Measurements from ENCODE around the gene CHD5.

The CHD5 gene

GRCh38 chr1:6207921-6208320, 27.8 kb upstream of the CHD5 start:
- TF ChIP-seq OSR1 (CRISPR knock-in tag; IDR thresholded peaks at IDR 0.05) (no peak), PPARA (CRISPR knock-in tag; IDR thresholded peaks at IDR 0.05; ENCODE audit: borderline replicate concordance) (no peak), ZNF8 (CRISPR knock-in tag; IDR thresholded peaks at IDR 0.05) (no peak), ZC3H10 (CRISPR knock-in tag; IDR thresholded peaks at IDR 0.05) (no peak), ARNTL (CRISPR knock-in tag; IDR thresholded peaks at IDR 0.05; ENCODE audit: borderline replicate concordance, low read depth) (no peak), TOX (CRISPR knock-in tag; IDR thresholded peaks at IDR 0.05; ENCODE audit: borderline replicate concordance) (no peak), ZFP30 (CRISPR knock-in tag; IDR thresholded peaks at IDR 0.05) (no peak), ZNF70 (CRISPR knock-in tag; IDR thresholded peaks at IDR 0.05) (no peak), ESRRG (CRISPR knock-in tag; IDR thresholded peaks at IDR 0.05) (no peak), BACH2 (CRISPR knock-in tag; IDR thresholded peaks at IDR 0.05; ENCODE audit: borderline replicate concordance) (no peak), ZFP3 (CRISPR knock-in tag; IDR thresholded peaks at IDR 0.05) (no peak)
- TF ChIP-seq, protein P1, sequence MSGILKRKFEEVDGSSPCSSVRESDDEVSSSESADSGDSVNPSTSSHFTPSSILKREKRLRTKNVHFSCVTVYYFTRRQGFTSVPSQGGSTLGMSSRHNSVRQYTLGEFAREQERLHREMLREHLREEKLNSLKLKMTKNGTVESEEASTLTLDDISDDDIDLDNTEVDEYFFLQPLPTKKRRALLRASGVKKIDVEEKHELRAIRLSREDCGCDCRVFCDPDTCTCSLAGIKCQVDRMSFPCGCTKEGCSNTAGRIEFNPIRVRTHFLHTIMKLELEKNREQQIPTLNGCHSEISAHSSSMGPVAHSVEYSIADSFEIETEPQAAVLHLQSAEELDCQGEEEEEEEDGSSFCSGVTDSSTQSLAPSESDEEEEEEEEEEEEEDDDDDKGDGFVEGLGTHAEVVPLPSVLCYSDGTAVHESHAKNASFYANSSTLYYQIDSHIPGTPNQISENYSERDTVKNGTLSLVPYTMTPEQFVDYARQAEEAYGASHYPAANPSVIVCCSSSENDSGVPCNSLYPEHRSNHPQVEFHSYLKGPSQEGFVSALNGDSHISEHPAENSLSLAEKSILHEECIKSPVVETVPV (CRISPR knock-in tag; IDR thresholded peaks at IDR 0.05) = no peak
- TF ChIP-seq, protein P2, sequence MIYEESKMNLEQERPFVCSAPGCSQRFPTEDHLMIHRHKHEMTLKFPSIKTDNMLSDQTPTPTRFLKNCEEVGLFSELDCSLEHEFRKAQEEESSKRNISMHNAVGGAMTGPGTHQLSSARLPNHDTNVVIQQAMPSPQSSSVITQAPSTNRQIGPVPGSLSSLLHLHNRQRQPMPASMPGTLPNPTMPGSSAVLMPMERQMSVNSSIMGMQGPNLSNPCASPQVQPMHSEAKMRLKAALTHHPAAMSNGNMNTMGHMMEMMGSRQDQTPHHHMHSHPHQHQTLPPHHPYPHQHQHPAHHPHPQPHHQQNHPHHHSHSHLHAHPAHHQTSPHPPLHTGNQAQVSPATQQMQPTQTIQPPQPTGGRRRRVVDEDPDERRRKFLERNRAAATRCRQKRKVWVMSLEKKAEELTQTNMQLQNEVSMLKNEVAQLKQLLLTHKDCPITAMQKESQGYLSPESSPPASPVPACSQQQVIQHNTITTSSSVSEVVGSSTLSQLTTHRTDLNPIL (CRISPR knock-in tag; IDR thresholded peaks at IDR 0.05; ENCODE audit: low read depth) = no peak
- ATAC-seq = no peak

GRCh38 chr1:6207075-6207885, 27.2 kb upstream of the CHD5 start:
- ATAC-seq = no peak
- TF ChIP-seq ESRRG (CRISPR knock-in tag; IDR thresholded peaks at IDR 0.05) (no peak), GLIS3 (CRISPR knock-in tag; IDR thresholded peaks at IDR 0.05) (no peak), RARB (CRISPR knock-in tag; IDR thresholded peaks at IDR 0.05) (no peak), SNAI2 (CRISPR knock-in tag; IDR thresholded peaks at IDR 0.05) (no peak), ZFP3 (CRISPR knock-in tag; IDR thresholded peaks at IDR 0.05) (no peak), OSR1 (CRISPR knock-in tag; IDR thresholded peaks at IDR 0.05) (no peak), TSHZ2 (CRISPR knock-in tag; IDR thresholded peaks at IDR 0.05) (no peak)
- TF ChIP-seq, protein P1 (CRISPR knock-in tag; IDR thresholded peaks at IDR 0.05) = no peak

DNA sequence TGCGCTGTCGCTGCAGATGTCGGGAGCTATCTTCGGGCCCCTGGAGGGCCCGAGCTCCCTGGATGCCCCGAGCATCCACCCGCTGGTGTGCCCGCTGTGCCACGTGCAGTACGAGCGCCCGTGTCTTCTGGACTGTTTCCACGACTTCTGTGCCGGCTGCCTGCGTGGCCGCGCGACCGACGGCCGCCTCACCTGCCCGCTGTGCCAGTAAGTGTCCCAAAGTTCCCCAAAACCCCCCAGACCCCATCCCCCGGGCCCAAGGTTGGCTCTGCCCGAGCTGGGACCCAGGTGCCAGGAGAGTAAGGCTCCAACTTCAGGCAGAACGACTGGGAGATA, 26.4 kb upstream of the CHD5 start:
- no peak for ATAC-seq
- TF ChIP-seq SNAI2 (CRISPR knock-in tag; IDR thresholded peaks at IDR 0.05) = no peak
- no peak for TF ChIP-seq GLIS3 (CRISPR knock-in tag; IDR thresholded peaks at IDR 0.05)
- no peak for TF ChIP-seq ISL1 (CRISPR knock-in tag; IDR thresholded peaks at IDR 0.05)
- no peak for TF ChIP-seq ZNF8 (CRISPR knock-in tag; IDR thresholded peaks at IDR 0.05)
- TF ChIP-seq, protein P3, sequence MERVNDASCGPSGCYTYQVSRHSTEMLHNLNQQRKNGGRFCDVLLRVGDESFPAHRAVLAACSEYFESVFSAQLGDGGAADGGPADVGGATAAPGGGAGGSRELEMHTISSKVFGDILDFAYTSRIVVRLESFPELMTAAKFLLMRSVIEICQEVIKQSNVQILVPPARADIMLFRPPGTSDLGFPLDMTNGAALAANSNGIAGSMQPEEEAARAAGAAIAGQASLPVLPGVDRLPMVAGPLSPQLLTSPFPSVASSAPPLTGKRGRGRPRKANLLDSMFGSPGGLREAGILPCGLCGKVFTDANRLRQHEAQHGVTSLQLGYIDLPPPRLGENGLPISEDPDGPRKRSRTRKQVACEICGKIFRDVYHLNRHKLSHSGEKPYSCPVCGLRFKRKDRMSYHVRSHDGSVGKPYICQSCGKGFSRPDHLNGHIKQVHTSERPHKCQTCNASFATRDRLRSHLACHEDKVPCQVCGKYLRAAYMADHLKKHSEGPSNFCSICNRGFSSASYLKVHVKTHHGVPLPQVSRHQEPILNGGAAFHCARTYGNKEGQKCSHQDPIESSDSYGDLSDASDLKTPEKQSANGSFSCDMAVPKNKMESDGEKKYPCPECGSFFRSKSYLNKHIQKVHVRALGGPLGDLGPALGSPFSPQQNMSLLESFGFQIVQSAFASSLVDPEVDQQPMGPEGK (CRISPR knock-in tag; IDR thresholded peaks at IDR 0.05; ENCODE audit: borderline replicate concordance) = no peak

Measured in SK-N-SH treated with all-trans-retinoic acid at 6 μM for 48 hours (cell line).